LoVo (cell line): ENCODE data around the gene SERPINC1.
A peak's percentile ranks its signal among the peaks of the same experiment; 100 is the strongest.
"Not testable (repeated sequence)": the region's sequence is repeated elsewhere in the genome, so short reads cannot be mapped to it uniquely, and the experiment has no call there.

ENCODE experiments used
- DNase-seq: peaks from one replicate; pipeline ENCODE4 v3.0.0-alpha.2; 2016; ENCODE audit warnings: low spot score

The SERPINC1 gene

DNA sequence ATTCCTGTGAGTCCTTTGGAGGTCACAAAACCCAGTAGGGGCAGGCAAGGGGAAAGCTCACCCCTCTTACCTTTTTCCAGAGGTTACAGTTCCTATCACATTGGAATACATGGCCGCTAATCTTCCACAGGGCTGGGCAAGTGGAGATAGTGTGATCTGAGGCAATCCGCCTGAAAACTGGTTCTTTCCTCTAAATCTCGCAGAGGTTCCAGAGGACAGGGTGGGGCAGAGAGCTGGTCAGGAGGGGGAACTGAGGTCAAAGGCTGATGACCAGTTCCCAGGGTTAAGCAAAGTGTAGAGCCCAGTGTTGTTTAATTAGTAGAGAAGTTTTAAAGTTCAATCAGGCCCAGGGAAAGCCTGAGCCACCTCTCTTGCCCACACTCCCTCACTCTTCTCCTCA lies at the start of gene SERPINC1:
Gene SERPINC1, minus strand, starts transcription at position 179 of the 400 bp plus-strand sequence. Its CDS starts 68 bp downstream, at position 111.
- DNase-seq, result no peak

DNA sequence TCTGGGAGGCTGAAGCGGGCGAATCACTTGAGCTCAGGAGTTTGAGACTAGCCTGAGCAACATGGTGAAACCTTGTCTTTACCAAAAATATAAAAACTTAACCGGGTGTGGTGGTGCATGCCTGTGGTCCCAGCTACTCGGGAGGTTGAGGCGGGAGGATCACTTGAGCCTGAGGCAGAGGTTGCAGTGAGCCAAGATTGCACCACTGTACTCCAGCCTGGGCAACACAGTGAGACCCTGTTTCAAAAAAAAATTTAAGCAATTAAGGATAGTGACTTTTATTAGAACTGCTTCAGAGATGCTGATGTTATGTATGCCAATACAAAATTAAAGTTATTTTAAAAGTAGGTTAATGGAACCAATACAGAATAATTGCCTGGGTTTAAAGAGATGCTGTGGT lies 48.8 kb upstream of the SERPINC1 start:
- not testable (repeated sequence) for DNase-seq

DNA sequence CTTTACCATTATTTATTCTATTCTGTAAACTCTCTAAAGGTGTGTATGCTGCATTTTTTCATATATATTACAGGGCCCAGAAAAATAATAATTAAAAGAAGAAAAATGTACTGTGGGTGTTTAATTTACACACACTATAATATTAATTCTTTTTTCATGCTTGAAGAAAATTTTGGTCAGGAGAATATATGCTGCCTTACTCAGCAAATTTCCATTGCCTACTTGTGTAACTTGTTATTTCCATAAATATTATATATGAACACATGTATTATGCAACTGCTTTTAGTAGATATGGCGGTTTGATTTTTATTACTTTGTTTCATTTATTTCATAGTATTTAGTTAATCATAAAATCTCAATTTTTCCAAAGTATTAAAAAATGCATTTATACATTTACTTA lies 46.4 kb upstream of the SERPINC1 start:
- no peak for DNase-seq

DNA sequence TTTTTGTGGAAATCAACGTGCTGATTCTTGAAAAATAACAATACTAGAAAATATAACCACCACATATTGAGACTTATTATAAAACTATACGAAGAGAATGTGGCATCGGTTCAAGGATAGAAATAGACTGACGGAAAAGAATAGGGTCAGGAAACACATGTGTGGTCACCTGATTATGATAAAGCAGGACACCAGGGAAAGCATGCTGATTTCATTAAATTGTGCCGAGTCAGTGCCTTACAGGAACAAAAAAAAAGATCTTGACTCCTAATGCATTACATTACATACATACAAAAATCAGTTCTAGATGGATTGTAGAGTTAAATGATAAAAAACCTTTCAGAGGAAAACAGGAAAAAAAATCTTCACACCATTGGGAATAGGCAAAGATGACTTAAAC lies 43.5 kb upstream of the SERPINC1 start:
- DNase-seq, result no peak

DNA sequence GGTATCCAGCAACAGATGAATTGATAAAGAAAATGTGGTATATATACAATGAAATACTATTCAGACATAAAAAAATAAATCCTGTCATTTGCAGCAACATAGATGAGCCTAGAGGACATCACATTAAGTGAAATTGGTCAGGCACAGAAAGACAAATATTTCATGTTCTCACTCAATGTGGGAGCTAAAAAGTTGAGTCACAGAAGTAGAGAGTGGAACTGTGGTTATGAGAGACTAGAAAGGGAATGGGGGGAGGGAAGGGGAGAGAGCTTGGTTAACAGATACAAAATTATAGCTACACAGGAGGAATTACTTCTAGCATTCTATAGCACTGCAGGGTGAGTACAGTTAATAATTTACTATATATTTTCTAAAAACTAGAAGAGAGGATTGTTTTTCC lies 37.1 kb upstream of the SERPINC1 start:
- DNase-seq, result no peak

DNA sequence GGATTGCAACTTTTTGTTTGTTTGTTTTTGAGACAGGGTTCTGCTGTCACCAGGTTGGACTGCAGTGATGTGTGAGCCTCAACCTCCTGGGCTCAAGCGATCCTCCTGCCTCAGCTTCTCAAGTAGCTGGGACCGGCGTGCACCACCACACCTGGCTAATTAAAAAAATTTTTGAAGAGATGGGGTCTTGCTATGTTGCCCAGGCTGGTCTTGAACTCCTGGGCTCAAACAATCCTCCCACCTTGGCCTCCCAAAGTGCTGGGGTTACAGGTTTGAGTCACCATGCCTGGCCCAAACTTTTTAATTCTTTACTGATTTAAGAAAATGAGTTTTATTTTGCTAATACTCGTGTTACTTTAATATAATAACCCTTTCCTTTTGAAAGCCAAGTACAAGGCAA lies 31.5 kb upstream of the SERPINC1 start:
- no peak for DNase-seq

DNA sequence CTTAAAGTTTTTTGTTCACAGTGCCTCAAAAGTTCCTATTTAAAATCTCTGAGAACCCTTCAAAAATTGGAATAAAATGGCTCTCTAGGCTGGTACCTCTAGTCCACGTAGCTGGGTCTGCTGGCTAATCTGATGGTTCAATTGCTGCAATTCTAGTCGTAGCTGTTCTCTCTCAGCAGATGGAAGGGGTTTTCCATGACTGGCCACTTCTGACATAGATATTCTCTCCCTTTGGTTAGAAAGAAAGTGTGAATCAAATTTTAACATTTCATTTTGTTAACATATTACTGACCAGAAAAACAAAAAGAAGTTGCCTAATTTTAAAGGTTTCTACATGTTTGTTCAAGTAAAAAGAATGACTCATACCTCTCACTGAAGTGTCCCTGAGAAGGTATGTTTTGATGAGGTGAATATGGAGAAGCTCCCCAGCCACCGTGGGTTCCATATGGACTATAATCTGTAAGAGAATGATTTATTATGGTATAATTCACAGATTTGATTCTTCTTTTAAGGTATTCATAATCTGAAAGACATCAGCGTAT lies 29.3 kb upstream of the SERPINC1 start:
- DNase-seq, result no peak

DNA sequence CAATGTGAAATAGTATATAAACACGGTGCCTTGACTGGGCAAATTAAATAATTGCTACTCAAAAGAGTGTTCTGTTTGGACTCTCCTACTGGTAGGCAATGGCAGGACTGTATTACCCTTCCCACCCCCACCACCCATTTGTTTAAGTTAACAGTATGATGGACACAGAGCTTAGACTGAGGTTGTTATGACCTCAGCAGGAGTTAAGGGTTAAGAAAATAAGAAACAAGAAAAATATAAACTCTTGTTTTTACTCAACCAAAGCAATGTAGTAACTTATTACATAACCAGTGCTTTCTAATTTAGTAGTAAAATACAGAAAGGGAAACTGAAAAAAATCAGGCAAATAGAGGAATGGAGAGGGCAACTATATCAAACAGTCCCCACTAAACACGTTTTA lies 19.9 kb upstream of the SERPINC1 start:
- DNase-seq, result no peak

DNA sequence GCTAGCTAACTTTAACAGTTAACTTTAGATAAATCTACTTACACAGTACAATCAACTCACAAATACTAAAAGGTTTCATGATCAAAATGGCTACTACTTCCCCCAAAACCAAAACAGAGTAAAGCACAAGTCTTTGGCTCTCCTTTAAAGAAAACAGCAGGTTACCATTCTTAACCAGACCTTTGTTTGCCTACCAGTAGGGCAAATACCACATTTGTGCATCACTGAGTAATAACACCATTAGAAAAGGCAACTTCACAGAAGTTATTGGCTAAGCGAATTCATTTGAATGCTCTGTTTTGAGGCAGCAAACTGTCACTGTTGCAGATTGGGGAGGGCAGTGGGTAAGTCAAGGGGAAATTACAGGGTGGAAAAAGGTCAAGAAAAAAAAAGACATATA lies 17.3 kb upstream of the SERPINC1 start:
- no peak for DNase-seq

DNA sequence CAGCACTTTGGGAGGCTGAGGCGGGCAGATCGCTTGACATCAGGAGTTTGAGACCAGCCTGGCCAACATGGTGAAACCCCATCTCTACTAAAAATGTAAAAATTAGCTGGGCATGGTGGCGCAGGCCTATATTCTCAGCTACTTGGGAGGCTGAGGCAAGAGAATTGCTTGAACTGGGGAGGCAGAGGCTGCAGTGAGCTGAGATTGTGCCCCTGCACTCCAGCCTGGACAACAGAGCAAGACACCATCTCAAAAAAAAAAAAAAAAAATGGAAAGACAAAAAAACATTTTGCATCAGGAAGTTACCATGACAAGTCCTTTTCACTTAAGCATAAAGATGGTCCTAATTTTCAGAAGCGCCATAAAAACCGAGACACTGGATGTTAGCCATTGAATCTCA lies 13.4 kb upstream of the SERPINC1 start:
- not testable (repeated sequence) for DNase-seq

DNA sequence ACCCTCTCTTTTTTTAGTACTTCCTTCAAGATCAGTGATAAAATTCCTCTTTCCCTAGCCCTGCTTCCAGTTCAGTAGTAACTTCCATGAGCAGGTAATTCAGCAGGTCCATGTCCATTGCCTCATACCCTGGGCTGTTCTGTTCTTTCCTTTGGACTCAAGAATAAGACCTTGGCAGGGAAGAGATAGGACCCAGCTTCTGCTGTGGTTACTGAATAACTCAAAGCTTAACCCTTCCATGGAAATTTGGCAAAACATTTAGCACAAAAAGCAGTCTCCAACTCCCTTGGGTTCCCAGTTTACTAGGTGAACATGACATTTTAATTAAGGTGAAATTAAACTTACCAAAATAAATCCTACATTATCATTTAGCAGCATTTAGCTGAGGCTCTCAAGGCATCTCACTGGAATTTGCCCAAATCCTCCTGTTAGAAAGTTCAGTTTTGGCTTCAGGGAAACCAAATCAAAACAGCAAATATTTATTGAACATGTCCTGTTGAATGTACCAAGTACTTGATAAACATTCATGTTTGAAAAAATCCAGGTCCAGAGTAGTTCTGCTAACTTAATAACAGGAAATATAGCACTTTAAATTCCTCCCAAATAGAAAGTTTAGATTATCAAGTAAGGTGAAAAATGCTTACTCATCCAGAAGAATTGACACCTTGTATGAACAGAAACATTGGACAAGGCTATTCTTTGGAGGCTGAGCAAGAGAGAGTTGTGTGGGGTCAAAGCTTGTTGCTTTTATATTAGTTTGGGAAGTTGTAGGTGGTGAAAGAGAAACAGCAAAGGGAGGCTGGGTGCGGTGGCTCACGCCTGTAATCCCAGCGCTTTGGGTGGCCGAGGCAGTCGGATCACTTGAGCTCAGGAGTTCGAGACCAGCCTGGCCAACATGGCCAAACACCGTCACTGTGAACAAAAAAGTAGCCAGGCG lies 8.4 kb upstream of the SERPINC1 start:
- no peak for DNase-seq

DNA sequence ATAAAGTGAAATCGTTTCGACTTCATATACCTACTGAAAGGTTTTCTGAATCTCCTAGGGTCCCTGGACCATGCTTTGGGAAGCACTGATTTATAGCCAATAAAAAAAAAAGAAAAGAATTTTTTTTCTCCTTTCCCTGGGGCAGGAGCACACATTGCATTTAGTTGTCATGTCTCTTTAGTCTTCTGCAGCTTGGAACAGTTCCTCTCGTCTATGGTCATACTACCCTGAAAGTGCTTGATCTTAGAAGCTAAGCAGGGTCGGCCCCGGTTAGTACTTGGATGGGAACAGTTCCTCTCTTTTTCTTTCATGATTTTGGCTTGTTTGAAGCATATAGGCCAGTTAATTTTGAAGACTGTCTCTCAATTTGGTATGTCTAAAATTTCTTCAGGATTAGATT lies 3.7 kb upstream of the SERPINC1 start:
- DNase-seq, result no peak

DNA sequence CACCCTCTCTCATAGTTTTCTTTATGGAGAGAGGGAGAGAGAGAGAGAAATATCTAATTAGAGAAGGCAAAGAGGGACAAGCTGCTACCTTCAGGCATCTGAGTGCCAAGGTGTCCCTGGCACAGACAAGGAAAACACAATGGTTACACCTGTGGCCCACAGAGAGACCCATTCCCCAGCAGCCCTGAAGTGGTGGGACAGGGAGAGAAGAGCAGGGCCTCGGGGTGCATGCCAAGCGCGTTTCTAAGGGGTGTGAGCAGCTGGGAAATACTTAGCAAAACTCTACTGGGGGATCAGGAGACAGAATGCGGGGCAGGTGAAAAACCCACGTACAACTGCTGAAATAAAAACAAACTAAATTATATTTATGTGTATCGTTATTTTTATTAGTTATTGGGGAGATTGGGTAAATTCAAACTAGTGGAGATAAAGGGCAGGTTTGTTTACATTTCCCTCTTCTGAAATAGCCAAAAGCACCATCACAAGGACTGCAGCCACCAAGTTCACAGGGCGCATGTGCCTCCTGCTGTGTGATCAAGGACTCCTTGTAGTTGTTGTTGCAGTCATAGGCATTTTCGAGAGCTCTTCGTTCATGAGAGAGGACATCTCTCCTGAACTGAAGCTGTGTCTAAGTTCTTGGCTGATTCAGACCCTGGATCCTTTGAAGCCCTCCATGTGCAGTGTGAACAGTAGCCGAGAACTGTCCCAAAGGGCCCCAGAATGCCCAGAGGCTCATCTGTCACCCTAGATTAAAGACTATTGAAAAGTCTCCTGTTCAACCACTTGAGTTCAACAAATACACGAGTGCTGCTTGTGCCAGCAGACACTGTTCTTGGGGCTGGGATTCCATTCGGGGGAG lies 737 bp upstream of the SERPINC1 start:
- DNase-seq, result no peak

DNA sequence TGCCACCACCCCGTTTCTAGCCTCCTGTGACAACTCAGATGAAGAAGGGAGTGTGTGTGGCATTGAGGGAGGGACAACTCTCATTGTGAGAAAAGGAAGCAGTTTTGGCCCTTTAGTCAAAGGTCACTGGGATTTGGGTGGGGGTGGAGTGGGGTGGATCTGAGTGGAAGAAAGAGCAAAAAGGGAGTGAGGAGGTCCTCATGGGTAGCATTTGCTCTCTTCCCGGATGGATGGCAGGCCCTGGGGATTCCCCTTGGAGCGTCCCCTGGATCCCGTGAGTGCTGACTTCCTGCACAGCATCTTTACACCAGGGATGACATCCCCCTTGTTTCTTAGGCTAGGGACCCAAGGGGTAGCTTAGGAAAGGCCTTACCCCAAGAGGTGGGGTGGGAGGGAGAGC lies 460 bp downstream of the SERPINC1 start:
- no peak for DNase-seq

DNA sequence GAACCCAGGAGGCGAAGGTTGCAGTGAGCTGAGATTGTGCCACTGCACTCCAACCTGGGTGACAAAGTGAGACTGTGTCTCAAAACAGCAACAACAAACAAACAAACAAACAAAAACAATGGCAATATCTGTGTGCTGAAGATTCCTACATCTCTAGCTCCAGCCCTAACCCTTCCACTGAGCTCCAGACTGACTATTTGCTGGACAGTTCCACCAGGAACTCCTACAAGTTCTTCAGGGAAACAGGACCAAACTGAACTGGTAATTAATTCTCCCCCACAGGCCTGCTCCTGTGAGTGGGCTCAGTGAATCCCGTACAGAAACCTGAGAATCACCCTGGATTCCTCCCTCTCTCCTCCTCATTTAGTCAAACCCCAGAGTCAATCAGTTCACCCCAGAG lies 1.5 kb downstream of the SERPINC1 start:
- no peak for DNase-seq

DNA sequence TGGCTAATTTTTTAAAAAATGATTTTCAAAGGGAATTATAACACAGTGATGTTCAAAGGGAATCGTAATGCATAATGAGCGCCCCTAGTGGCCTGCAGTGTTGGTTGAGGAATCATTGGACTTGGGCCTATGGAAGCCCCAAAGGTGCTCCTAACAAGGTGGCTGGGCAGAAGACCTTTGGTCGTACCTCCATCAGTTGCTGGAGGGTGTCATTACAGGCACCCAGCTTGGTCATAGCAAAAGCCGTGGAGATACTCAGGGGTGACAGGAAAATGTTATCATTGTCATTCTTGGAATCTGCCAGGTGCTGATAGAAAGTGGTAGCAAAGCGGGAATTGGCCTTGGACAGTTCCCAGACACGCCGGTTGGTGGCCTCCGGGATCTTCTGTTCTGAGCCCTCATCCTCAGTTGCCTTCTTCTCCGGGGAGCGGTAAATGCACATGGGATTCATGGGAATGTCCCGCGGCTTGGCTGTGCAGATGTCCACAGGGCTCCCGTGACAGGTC lies 2.7 kb downstream of the SERPINC1 start:
- peak; percentile 39 for DNase-seq

DNA sequence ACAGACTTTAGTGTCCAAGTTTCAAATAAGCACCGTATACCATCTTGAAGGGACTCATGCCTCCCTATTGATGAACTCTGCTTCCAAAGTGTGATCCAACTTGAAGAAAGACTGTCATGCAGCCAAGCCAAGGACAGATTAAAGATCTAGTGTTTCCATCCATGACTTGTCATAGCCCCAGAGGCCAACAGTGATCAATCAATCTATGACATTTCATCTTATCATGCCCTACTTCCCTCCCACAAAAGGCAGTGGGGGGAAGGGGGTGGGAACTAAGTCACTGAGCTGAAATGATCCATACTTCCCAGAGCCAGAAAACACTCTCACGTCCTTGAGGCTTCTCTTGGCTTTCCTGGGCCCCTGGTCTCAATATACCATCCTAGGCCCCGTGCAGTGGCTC lies 4.0 kb downstream of the SERPINC1 start:
- no peak for DNase-seq

DNA sequence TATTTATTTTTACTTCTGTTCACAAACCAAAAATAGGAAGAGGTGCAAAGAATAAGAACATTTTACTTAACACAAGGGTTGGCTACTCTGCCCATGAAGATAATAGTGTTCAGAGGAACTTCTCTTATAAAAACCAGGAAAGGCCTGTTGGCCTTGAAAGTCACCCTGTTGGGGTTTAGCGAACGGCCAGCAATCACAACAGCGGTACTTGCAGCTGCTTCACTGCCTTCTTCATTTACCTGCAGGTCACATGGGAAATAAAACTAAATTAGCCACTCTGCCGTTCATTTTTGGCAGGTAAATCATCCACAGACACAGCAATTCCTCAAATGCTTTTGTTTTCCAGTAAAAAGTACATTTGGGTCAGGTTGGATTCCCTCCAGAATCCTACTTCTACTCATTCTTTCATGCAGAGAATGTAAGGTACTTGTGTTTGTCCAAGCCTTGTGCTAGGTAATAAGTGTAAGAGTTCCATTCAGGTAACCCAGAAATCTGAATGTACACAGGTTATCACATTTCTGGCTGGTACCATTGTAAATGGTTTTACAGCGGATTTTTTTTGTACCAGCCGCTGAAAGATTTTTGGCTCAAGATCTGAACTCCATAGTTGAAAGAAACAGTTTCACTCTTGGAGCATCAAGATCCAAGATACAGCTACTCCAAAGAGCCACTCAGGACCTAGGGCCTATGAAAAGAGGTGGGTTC lies 13.1 kb downstream of the SERPINC1 start:
- DNase-seq, result no peak

DNA sequence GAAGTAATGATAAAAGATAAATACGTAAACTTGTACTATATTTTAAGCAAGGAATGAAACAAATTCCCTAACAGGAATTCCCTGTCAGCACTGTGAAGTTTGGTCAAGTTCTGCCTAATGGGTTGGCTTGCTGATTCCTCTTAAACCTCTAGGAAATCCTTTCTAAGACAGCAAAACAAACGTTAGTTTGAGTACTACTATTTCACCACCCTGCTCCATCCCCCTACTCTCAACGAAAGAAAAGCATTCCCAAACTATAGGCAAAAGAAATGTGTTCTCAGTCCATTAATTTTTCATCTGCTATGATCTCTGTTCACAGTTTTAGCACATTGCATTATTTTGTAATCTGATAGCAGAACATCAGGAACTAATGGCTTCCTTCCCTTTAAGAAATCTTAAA lies 16.1 kb downstream of the SERPINC1 start:
- no peak for DNase-seq

DNA sequence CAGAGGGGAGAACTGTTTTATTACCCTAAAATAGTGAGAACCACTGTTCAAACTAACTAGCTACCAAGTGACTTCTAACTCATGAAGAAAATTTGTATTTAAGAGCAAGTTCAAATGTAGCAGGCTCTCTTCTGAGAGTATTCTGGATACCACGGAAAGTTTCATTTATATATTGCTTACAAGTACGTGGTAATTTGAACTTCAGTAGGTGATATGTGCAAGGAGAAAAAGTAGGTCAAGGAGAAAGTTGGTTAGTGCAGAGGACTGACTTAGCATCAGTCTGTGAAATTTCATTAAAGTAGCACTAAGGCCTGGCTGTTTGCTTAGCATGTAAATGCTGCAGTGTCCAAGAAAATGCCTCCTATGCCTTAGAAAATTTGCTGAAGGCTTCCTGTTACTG lies 16.7 kb downstream of the SERPINC1 start:
- DNase-seq, result no peak

DNA sequence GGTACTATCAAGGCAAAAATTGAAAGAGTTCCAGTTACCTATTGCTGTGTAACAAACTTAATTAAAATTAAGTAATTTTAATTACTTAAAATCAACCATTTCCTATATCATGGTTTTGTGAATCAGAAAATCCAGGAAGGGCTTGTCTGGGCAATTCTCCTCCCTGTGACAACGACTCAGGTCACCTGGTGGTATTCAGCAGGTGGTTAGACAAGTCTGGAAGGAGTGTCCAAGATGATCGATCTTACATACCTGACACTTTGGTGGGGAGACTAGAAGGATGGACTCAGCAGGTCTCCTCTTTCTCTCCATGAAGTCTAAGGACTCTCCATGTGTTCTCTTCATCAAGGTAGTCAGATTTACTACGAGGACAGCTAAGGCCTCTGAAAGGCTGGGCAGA lies 22.9 kb downstream of the SERPINC1 start:
- peak; percentile 19 for DNase-seq

DNA sequence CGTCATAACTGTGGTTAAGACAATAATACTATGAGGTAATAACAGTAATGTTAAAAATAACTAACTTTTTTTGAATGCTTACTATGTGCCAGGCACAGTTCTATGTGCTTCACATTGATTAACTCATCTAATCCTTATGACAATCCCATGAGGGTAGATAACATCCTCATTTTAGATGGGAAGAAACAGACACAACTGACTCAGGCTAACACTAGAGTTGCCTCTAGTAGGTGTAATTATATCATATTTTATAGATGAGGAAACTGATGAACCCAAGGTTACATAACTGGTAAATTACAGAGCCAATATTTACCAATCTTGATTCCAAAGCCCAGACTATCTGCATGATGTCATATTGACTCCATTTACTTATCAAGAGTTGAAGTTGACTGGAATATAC lies 23.5 kb downstream of the SERPINC1 start:
- no peak for DNase-seq
